Stimulated activated CD4-positive, alpha-beta T cell treated with anti-CD3 and anti-CD28 coated beads, TNF-alpha, amount 100 ng/mL, for 4 hours (primary cell): Measurements from ENCODE around the gene C16orf87.

Experiments
- DNase-seq, 3 experiments: peaks; one replicate each; pipeline ENCODE4 v3.0.0-alpha.2; 2020; ENCODE audit warnings: low read depth in 3 of 3

The C16orf87 gene

GRCh38 chr16:46843898-46844642 is 13.1 kb upstream of the C16orf87 start:
- no peak for DNase-seq

- no peak for DNase-seq
These were observed 11.4 kb upstream of the C16orf87 start for GRCh38 chr16:46842192-46842895.

- DNase-seq: no peak
These were observed 9.0 kb upstream of the C16orf87 start for GRCh38 chr16:46839986-46840443.

GRCh38 chr16:46836534-46837530 is 5.9 kb upstream of the C16orf87 start:
- DNase-seq: no peak

- no peak for DNase-seq
These were observed 2.5 kb upstream of the C16orf87 start for GRCh38 chr16:46833460-46833800.

- no peak for DNase-seq
These were observed 1.9 kb upstream of the C16orf87 start for GRCh38 chr16:46832757-46833459.

GRCh38 chr16:46830417-46830901 is 521 bp downstream of the C16orf87 start:
- peak in 2 of 3 experiments; percentile 7 to 22 for DNase-seq

- no peak for DNase-seq
These were observed 2.0 kb downstream of the C16orf87 start for GRCh38 chr16:46828943-46829342.

- DNase-seq: no peak
These were observed 2.7 kb downstream of the C16orf87 start for GRCh38 chr16:46828292-46828691.

GRCh38 chr16:46826631-46827030 is 4.3 kb downstream of the C16orf87 start:
- no peak for DNase-seq

- DNase-seq: no peak
These were observed 8.7 kb downstream of the C16orf87 start for GRCh38 chr16:46822270-46822669.

- no peak for DNase-seq
These were observed 13.0 kb downstream of the C16orf87 start for GRCh38 chr16:46817961-46818360.

- DNase-seq: no peak
These were observed 16.2 kb downstream of the C16orf87 start for GRCh38 chr16:46814790-46815189.

- no peak for DNase-seq
These were observed 17.4 kb downstream of the C16orf87 start for GRCh38 chr16:46813611-46814010.

- no peak for DNase-seq
These were observed 18.0 kb downstream of the C16orf87 start for GRCh38 chr16:46812781-46813540.

GRCh38 chr16:46811682-46812081 is 19.3 kb downstream of the C16orf87 start:
- no peak for DNase-seq

GRCh38 chr16:46808997-46809396 is 22.0 kb downstream of the C16orf87 start:
- no peak for DNase-seq

- DNase-seq: no peak
These were observed 23.6 kb downstream of the C16orf87 start for GRCh38 chr16:46807336-46807735.

- no peak for DNase-seq
These were observed 27.6 kb downstream of the C16orf87 start for GRCh38 chr16:46803373-46803772.

GRCh38 chr16:46801428-46802049 is 29.4 kb downstream of the C16orf87 start:
- no peak for DNase-seq
